Heart left ventricle (tissue), 13 donors: Measurements from ENCODE around the gene FAM110C.

Source experiments
- CTCF ChIP-seq, 12 donors: fragments of 200-600 bp; sonication (generic) in 4 of 12; IDR thresholded peaks; one replicate each; pipeline versions ENCODE4 v1.5.0 to v1.8.0; 2018 to 2022; ENCODE audit warnings: antibody characterized with exemption in 12 of 12, mild to moderate bottlenecking in 5 of 12
- POLR2A ChIP-seq, 2 donors: fragments of 450-650 bp; IDR thresholded peaks; one replicate each; pipeline ENCODE4 v1.6.1; 2017; ENCODE audit warnings: antibody characterized with exemption in 2 of 2, mild to moderate bottlenecking in 2 of 2, moderate library complexity in 2 of 2
- donor health status: ischemic (EF 13 %, LVEDD 7.1; RV severe dilation, severe dysfunction).
- donor health status: DM: no; HTN: yes; CAD: no.
- donor health status: DM: no; HTN: no; CAD: no.
- donor health status: ischemic (EF 25% LVEDD 6.9; RV normal size, moderate dysfunction).
- donor health status: ischemic (EF 25% LVEDD 5.7; RV mildly dilated, moderate dysfunction).
- donor health status: ischemic (EF 35%, LVEDD 5.7; RV mildly dilated, moderate dysfunction).
- donor health status: nonischemic (EF 11% LVEDD 7.7; RV severe dilation, severe dysfunction).
- donor health status: DM: yes; HTN: yes; CAD: no.
- donor health status: PGD.
- donor health status: ischemic (EF 29% LVEDD 5.4; RV normal size, mild dysfunction).
- donor health status: nonischemic (EF 23%, LVEDD 6.1; RV moderate dilation, normal function).

- TF ChIP-seq CTCF (IDR thresholded peaks at IDR 0.05) (no peak), POLR2A (IDR thresholded peaks at IDR 0.05) (no peak)
Measured at GRCh38 chr2:55587-56448, 9.5 kb upstream of the FAM110C start.
